ENCODE measurements around the gene PRKAR2A. TPM values are rescaled to one million over a fixed set of nuclear protein-coding genes. Genes with fewer than 3 reads are reported as not detected.
A peak's percentile ranks its signal among the peaks of the same experiment; 100 is the strongest.
"Not testable (repeated sequence)": the region's sequence is repeated elsewhere in the genome, so short reads cannot be mapped to it uniquely, and the experiment has no call there.

PRKAR2A gene
- total and polyA plus RNA-seq, 4 donors: 12.1 to 28.5 (median 13.9) TPM

GRCh38 chr3:48770192-48770502, 77.5 kb downstream of the PRKAR2A start:
- no peak for TF ChIP-seq HNF4A (conservative IDR thresholded peaks at IDR 0.05)
- TF ChIP-seq, protein P1, sequence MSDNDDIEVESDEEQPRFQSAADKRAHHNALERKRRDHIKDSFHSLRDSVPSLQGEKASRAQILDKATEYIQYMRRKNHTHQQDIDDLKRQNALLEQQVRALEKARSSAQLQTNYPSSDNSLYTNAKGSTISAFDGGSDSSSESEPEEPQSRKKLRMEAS (IDR thresholded peaks at IDR 0.05): no peak
- TF ChIP-seq RAD21 (IDR thresholded peaks at IDR 0.05): no peak
- TF ChIP-seq JUND (IDR thresholded peaks at IDR 0.05): no peak
- no peak for TF ChIP-seq HNF4G (IDR thresholded peaks at IDR 0.05)
- TF ChIP-seq YY1 (IDR thresholded peaks at IDR 0.05): no peak
- Histone ChIP-seq H3K9me3 (ENCODE audit: control insufficient read depth in 4 of 4, low read length in 3 of 4) (no peaks in the 10 kb centered on the region), H3K4me1 (ENCODE audit: control insufficient read depth in 4 of 4, insufficient read depth in 4 of 4, low read length in 3 of 4) (no peaks in the 10 kb centered on the region), H3K9ac (ENCODE audit: low read depth in 1 of 2, low read length in 2 of 2) (no peak overlapping the region), H3K4me3 (ENCODE audit: low read depth in 1 of 3, low read length in 3 of 3) (no peak overlapping the region), H3K27ac (ENCODE audit: low read depth in 1 of 2, low read length in 2 of 2) (no peak overlapping the region), H3K36me3 (ENCODE audit: control insufficient read depth in 4 of 4, insufficient read depth in 3 of 4, low read depth in 1 of 4, low read length in 3 of 4) (peaks cover 6 to 28% (median 20%) of the 10 kb centered on the region in 4 donors), H3K27me3 (ENCODE audit: control insufficient read depth in 4 of 4, insufficient read depth in 4 of 4, low read length in 3 of 4) (no peaks in the 10 kb centered on the region)
- WGBS: 90% methylated on average over 4 of the region's 4 CpGs
- no peak for DNase-seq (ENCODE audit: low spot score)

- Histone ChIP-seq H3K4me3 (ENCODE audit: low read depth in 1 of 3, low read length in 3 of 3) (no peak overlapping the region), H3K27ac (ENCODE audit: low read depth in 1 of 2, low read length in 2 of 2) (no peak overlapping the region), H3K9ac (ENCODE audit: low read depth in 1 of 2, low read length in 2 of 2) (no peak overlapping the region), H3K4me1 (ENCODE audit: control insufficient read depth in 4 of 4, insufficient read depth in 4 of 4, low read length in 3 of 4) (no peaks in the 10 kb centered on the region), H3K27me3 (ENCODE audit: control insufficient read depth in 4 of 4, insufficient read depth in 4 of 4, low read length in 3 of 4) (no peaks in the 10 kb centered on the region), H3K9me3 (ENCODE audit: control insufficient read depth in 4 of 4, low read length in 3 of 4) (no peaks in the 10 kb centered on the region), H3K36me3 (ENCODE audit: control insufficient read depth in 4 of 4, insufficient read depth in 3 of 4, low read depth in 1 of 4, low read length in 3 of 4) (peaks cover 5 to 24% (median 14%) of the 10 kb centered on the region in 4 donors)
- no peak for DNase-seq (ENCODE audit: low spot score)
- 77% methylated on average over 1 of the region's 1 CpG for WGBS
- TF ChIP-seq ATF3 (IDR thresholded peaks at IDR 0.05): no peak
- no peak for TF ChIP-seq FOXA2 (IDR thresholded peaks at IDR 0.05)
- TF ChIP-seq, protein P2, sequence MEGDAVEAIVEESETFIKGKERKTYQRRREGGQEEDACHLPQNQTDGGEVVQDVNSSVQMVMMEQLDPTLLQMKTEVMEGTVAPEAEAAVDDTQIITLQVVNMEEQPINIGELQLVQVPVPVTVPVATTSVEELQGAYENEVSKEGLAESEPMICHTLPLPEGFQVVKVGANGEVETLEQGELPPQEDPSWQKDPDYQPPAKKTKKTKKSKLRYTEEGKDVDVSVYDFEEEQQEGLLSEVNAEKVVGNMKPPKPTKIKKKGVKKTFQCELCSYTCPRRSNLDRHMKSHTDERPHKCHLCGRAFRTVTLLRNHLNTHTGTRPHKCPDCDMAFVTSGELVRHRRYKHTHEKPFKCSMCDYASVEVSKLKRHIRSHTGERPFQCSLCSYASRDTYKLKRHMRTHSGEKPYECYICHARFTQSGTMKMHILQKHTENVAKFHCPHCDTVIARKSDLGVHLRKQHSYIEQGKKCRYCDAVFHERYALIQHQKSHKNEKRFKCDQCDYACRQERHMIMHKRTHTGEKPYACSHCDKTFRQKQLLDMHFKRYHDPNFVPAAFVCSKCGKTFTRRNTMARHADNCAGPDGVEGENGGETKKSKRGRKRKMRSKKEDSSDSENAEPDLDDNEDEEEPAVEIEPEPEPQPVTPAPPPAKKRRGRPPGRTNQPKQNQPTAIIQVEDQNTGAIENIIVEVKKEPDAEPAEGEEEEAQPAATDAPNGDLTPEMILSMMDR (IDR thresholded peaks at IDR 0.05; ENCODE audit: low read depth, low read length, missing input control): peak; percentile 40
- TF ChIP-seq YY1 (IDR thresholded peaks at IDR 0.05): no peak
- TF ChIP-seq RAD21 (IDR thresholded peaks at IDR 0.05): peak; percentile 75
- no peak for TF ChIP-seq EGR1 (IDR thresholded peaks at IDR 0.05; ENCODE audit: low read depth in 2 of 2)
- TF ChIP-seq, protein P1 (IDR thresholded peaks at IDR 0.05): no peak
- no peak for TF ChIP-seq HNF4A (conservative IDR thresholded peaks at IDR 0.05)
- TF ChIP-seq ZBTB33 (IDR thresholded peaks at IDR 0.05): no peak
These were observed 82.3 kb downstream of the PRKAR2A start for GRCh38 chr3:48765376-48765775.

DNA sequence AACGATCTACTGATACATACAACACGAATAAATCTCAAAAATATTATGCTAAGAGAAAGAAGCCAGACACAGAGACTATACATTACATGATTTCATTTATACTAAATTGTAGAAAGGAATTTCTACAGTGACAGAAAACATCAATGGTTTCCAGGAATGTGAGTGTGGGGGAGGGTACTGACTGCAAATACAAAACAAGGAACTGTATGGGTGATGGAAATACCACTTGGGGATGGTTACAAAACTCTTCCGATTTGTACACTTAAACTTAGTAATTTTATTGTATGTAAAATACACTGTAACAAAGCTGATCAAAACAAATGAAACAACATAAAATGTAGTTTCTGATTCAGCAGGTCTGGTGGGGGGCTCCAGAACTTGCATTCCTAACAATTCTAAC, 84.9 kb downstream of the PRKAR2A start:
- no peaks in the 10 kb centered on the region for H3K9me3 ChIP-seq (ENCODE audit: control insufficient read depth in 4 of 4, low read length in 3 of 4)
- H3K4me1 ChIP-seq (ENCODE audit: control insufficient read depth in 4 of 4, insufficient read depth in 4 of 4, low read length in 3 of 4): no peaks in the 10 kb centered on the region
- DNase-seq (ENCODE audit: low spot score): no peak
- WGBS: 91% methylated on average over 3 of the region's 3 CpGs
- H3K4me3 ChIP-seq (ENCODE audit: low read depth in 1 of 3, low read length in 3 of 3): no peak overlapping the region
- no peaks in the 10 kb centered on the region for H3K27me3 ChIP-seq (ENCODE audit: control insufficient read depth in 4 of 4, insufficient read depth in 4 of 4, low read length in 3 of 4)
- H3K9ac ChIP-seq (ENCODE audit: low read depth in 1 of 2, low read length in 2 of 2): no peak overlapping the region
- H3K36me3 ChIP-seq (ENCODE audit: control insufficient read depth in 4 of 4, insufficient read depth in 3 of 4, low read depth in 1 of 4, low read length in 3 of 4): peaks cover 5 to 24% (median 10%) of the 10 kb centered on the region in 4 donors
- no peak for TF ChIP-seq REST (IDR thresholded peaks at IDR 0.05)
- TF ChIP-seq RXRA (IDR thresholded peaks at IDR 0.05): no peak
- TF ChIP-seq ATF3 (IDR thresholded peaks at IDR 0.05): no peak
- TF ChIP-seq TAF1 (conservative IDR thresholded peaks at IDR 0.05): no peak
- TF ChIP-seq, protein P1 (IDR thresholded peaks at IDR 0.05): no peak
- H3K27ac ChIP-seq (ENCODE audit: low read depth in 1 of 2, low read length in 2 of 2): no peak overlapping the region

GRCh38 chr3:48759991-48760540, 87.6 kb downstream of the PRKAR2A start:
- Histone ChIP-seq H3K36me3 (ENCODE audit: control insufficient read depth in 4 of 4, insufficient read depth in 3 of 4, low read depth in 1 of 4, low read length in 3 of 4) (peaks cover 5 to 20% (median 11%) of the 10 kb centered on the region in 4 donors), H3K4me1 (ENCODE audit: control insufficient read depth in 4 of 4, insufficient read depth in 4 of 4, low read length in 3 of 4) (peaks cover 3 to 12% (median 10%) of the 10 kb centered on the region in 4 donors)
- not testable (repeated sequence) for H3K27ac ChIP-seq (ENCODE audit: low read depth in 1 of 2, low read length in 2 of 2); DNase-seq (ENCODE audit: low spot score); H3K9me3 ChIP-seq (ENCODE audit: control insufficient read depth in 4 of 4, low read length in 3 of 4); H3K27me3 ChIP-seq (ENCODE audit: control insufficient read depth in 4 of 4, insufficient read depth in 4 of 4, low read length in 3 of 4); H3K4me3 ChIP-seq (ENCODE audit: low read depth in 1 of 3, low read length in 3 of 3); H3K9ac ChIP-seq (ENCODE audit: low read depth in 1 of 2, low read length in 2 of 2)
- WGBS: 97% methylated on average over 5 of the region's 5 CpGs

Measured in liver (tissue), 9 donors.